Adrenal gland (tissue), 12 donors: ENCODE data around the gene IPO7. TPM values are rescaled to one million over a fixed set of nuclear protein-coding genes. Genes with fewer than 3 reads are reported as not detected.
"Not testable (repeated sequence)": the region's sequence is repeated elsewhere in the genome, so short reads cannot be mapped to it uniquely, and the experiment has no call there.

ENCODE experiments used
- DNase-seq, 7 donors: peaks; one replicate each; pipeline ENCODE4 v3.0.0-alpha.2; 2019 to 2020
- H3K27ac ChIP-seq, 5 donors: fragments of 200-600 bp; sonication (generic) in 4 of 5; 1 replicate in 3 of 5; 2 replicates in 2 of 5; pipeline versions ENCODE4 v1.5.1 to v1.8.0; 2016 to 2020; ENCODE audit warnings: mild to moderate bottlenecking in 1 of 5
- H3K27me3 ChIP-seq: fragments of 200-600 bp; 2 replicates; pipeline ENCODE4 v1.8.0; 2021
- H3K36me3 ChIP-seq, 2 donors: fragments of 200-600 bp; replicated peaks in 1 of 2; 1 replicate in 1 of 2; 2 replicates in 1 of 2; pipeline versions ENCODE4 v1.5.1 to v1.8.0; 2018 to 2022
- H3K4me1 ChIP-seq, 2 donors: fragments of 200-600 bp; replicated peaks in 1 of 2; 1 replicate in 1 of 2; 2 replicates in 1 of 2; pipeline versions ENCODE4 v1.5.1 to v1.8.0; 2018 to 2021
- H3K4me3 ChIP-seq, 4 donors: fragments of 200-600 bp; sonication (generic) in 3 of 4; one replicate each; pipeline ENCODE4 v1.5.1; 2016 to 2018
- H3K9me3 ChIP-seq, 3 donors: fragments of 200-600 bp; sonication (generic) in 1 of 3; replicated peaks in 1 of 3; 1 replicate in 2 of 3; 2 replicates in 1 of 3; pipeline versions ENCODE4 v1.5.1 to v1.8.0; 2016 to 2021
- POLR2A ChIP-seq, 2 donors: fragments of 450-650 bp; IDR thresholded peaks; one replicate each; pipeline ENCODE4 v1.6.1; 2017; ENCODE audit warnings: antibody characterized with exemption in 2 of 2, mild to moderate bottlenecking in 2 of 2, moderate library complexity in 1 of 2
- WGBS, 4 donors: extraction: QIAGEN DNeasy Blood & Tissue Kit in 2 of 4; methylation state at CpG; one replicate each; pipeline versions ENCODE4 v1.1.5 to v1.1.7; 2013 to 2017; 5-methylcytosine and 5-hydroxymethylcytosine counted together
- intact Hi-C, 2 donors: fragments of 100-400 bp; cut with DNase I; formaldehyde crosslinking; loops; one replicate each; pipeline versions ENCODE4 v1.14.1 to v1.15.0; 2022 to 2023
- polyA plus RNA-seq, 3 donors: library from polyadenylated mRNA; stranded (reverse); fragments of 200-250 nt in 2 of 3; fragments of 350-450 nt in 1 of 3; fragmentation: Illumina TruSeq in 1 of 3; extraction: RNeasy Lipid Tissue Mini Kit (QIAGEN cat#74804) in 1 of 3; gene quantifications; one replicate each; pipeline ENCODE4 v1.2.3, GENCODE V29; 2013 to 2014
- total RNA-seq, 9 donors: library from RNA; depleted of rRNA in 4 of 9; stranded (reverse); fragments of >200 nt in 4 of 9; fragments of 120-200 nt in 1 of 9; fragmentation: NEBNext Ultra II Directional in 1 of 9; extraction: Animal tissue kit (Norgen Biotek cat#: 25700) in 1 of 9; gene quantifications; one replicate each; pipeline versions ENCODE4 v1.1.0 to v1.2.4, GENCODE V29; 2013 to 2023
- TF ChIP-seq, protein P1 (sequence below), 6 experiments: fragments of 450-650 bp in 4 of 6; fragments of 200-600 bp in 2 of 6; sonication (generic) in 1 of 6; IDR thresholded peaks; 1 replicate in 5 of 6; 2 replicates in 1 of 6; pipeline versions ENCODE4 v1.5.1 to v1.8.0; 2016 to 2021; ENCODE audit warnings: antibody characterized with exemption in 6 of 6, mild to moderate bottlenecking in 2 of 6, moderate library complexity in 1 of 6
- donor health status: healthy with polysubstance abuse.
- donor health status: Bipolar disorder and iron deficiency.
- donor health status: DM: yes; HTN: yes; CAD: no.
- donor health status: DM: no; HTN: no; CAD: no.
- donor health status: DM: no; HTN: no; CAD: no.
- donor health status: DM: yes; HTN: yes; CAD: no.

The IPO7 gene
- total and polyA plus RNA-seq, 12 donors = 16.5 to 132 (median 77.5) TPM

DNA sequence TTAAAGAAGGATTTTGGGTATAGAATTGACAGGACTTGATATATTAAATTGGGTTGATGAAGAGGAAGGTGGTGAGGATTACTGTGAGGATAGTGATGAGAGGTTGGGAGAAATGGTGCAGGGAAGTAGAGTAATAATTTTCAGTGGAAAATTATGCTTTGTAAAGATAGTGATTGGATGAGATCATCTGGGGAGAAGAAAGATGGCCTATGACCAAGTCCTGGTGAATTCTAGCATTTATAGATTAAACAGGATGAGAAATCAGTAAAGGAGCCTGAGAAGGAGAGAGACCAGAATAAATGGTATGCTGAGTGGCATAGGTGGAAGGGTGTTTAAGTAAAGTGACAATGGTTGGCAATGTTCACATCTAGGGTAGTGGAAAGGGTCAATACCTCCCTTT is 15.0 kb downstream of the IPO7 start:
- no peaks in the 10 kb centered on the region for H3K9me3 ChIP-seq
- no peaks in the 10 kb centered on the region for H3K27me3 ChIP-seq
- intact Hi-C loops = no loop called here
- H3K36me3 ChIP-seq = peaks cover 0 to 8% of the 10 kb centered on the region in 2 donors
- H3K4me3 ChIP-seq = no peak overlapping the region
- TF ChIP-seq POLR2A (IDR thresholded peaks at IDR 0.05) = no peak
- TF ChIP-seq, protein P1, sequence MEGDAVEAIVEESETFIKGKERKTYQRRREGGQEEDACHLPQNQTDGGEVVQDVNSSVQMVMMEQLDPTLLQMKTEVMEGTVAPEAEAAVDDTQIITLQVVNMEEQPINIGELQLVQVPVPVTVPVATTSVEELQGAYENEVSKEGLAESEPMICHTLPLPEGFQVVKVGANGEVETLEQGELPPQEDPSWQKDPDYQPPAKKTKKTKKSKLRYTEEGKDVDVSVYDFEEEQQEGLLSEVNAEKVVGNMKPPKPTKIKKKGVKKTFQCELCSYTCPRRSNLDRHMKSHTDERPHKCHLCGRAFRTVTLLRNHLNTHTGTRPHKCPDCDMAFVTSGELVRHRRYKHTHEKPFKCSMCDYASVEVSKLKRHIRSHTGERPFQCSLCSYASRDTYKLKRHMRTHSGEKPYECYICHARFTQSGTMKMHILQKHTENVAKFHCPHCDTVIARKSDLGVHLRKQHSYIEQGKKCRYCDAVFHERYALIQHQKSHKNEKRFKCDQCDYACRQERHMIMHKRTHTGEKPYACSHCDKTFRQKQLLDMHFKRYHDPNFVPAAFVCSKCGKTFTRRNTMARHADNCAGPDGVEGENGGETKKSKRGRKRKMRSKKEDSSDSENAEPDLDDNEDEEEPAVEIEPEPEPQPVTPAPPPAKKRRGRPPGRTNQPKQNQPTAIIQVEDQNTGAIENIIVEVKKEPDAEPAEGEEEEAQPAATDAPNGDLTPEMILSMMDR (IDR thresholded peaks at IDR 0.05) = no peak
- DNase-seq = no peak
- H3K4me1 ChIP-seq = peaks cover 0 to 19% of the 10 kb centered on the region in 2 donors
- H3K27ac ChIP-seq = no peak overlapping the region

DNA sequence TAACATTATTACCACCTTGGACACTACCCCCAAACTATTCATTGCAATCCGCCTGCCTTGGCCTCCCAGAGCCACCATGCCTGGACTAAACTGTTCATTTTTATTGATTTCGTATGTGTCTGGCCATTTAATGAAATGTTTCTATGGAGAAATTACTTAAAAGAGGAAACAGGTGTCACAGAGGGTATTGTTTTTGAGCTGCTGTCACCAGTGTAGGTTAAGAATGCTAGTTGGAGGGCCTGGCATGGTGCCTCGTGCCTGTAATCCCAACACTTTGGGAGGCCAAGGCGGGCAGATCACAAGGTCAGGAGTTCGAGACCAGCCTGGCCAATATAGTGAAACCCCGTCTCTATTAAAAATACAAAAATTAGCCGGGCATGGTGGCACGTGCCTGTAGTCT is 17.4 kb downstream of the IPO7 start:
- H3K4me1 ChIP-seq, H3K27me3 ChIP-seq, H3K4me3 ChIP-seq, H3K27ac ChIP-seq, intact Hi-C loops, H3K9me3 ChIP-seq: not testable (repeated sequence)
- 64 to 82% (median 70%) methylated on average over 5 to 8 of the region's 8 CpGs for WGBS, 4 donors
- peaks cover 0 to 18% of the 10 kb centered on the region in 2 donors for H3K36me3 ChIP-seq
- peak in 1 of 7 donors; percentile 45 for DNase-seq

DNA sequence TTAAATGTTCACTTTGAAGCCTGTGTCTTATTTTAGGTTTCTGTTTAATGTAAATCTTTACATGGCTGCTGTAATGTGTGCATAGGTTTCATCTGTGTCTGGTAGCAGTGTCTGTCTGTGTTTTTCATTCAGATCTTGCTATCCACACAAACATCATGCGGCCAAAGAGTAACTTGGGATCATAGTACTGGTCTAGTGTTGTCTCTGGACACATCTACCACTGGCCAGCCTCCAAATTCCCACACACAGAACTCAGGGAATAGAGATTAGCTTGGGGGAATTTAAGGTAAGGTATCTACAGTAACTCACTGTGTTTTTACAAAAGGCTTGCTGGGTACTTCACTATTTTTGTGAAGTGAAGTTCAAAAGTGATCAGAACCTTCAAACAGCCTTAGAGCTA is 44.3 kb downstream of the IPO7 start:
- Histone ChIP-seq H3K27ac (no peak overlapping the region), H3K9me3 (no peaks in the 10 kb centered on the region), H3K27me3 (no peaks in the 10 kb centered on the region), H3K4me1 (no peaks in the 10 kb centered on the region), H3K36me3 (peaks cover 0 to 85% of the 10 kb centered on the region in 2 donors), H3K4me3 (no peak overlapping the region)
- no peak for TF ChIP-seq POLR2A (IDR thresholded peaks at IDR 0.05)
- TF ChIP-seq, protein P1 (IDR thresholded peaks at IDR 0.05) = no peak
- DNase-seq = no peak
- intact Hi-C loops = no loop called here
- WGBS, 4 donors = 73 to 88% (median 79%) methylated on average over 1 of the region's 1 CpG

DNA sequence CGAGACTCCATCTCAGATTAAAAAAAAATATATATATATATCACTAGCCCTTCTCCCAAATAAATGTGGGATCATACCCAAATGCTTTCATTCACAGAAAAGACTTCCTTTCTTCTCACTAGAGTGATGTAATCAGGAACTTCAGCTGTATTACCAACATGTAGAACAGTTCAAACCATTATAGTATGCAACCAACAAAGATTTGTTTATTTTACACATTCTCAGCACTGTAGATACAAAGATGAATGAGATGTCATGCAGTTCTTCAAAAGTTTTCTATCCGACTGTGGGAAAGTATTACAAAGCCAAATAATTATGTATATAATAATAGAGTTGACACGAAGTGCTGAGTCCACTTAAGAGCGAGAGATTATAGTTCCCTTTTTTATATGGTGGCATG is 54.2 kb downstream of the IPO7 start:
- intact Hi-C loops = no loop called here
- no peaks in the 10 kb centered on the region for H3K27me3 ChIP-seq
- H3K27ac ChIP-seq = no peak overlapping the region
- DNase-seq = no peak
- no peak overlapping the region for H3K4me3 ChIP-seq
- no peaks in the 10 kb centered on the region for H3K9me3 ChIP-seq
- WGBS, 4 donors = 84 to 88% (median 86%) methylated on average over 4 of the region's 4 CpGs
- no peak for TF ChIP-seq POLR2A (IDR thresholded peaks at IDR 0.05)
- TF ChIP-seq, protein P1 (IDR thresholded peaks at IDR 0.05) = no peak
- H3K4me1 ChIP-seq = no peaks in the 10 kb centered on the region
- peaks cover 0 to 96% of the 10 kb centered on the region in 2 donors for H3K36me3 ChIP-seq

DNA sequence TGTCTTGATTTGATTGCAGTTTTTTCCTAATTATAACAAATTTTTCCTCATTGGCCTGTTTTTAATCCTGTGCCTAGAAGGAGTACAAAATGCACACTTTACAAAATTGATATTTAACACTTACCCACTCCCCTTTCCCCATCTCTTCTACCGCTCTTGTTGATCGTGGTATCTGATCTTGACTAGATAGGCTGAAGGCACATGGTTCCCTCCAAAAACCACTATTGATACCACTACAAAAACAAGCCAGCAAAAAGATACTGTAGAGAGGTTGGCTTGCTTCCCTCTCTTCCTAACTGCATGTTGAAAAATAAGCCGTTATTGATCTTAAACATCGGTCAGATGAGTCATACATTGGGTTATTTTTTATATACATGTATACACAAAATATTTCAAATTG is 61.8 kb downstream of the IPO7 start:
- WGBS, 4 donors = 90 to 97% (median 94%) methylated on average over 4 of the region's 4 CpGs
- TF ChIP-seq, protein P1 (IDR thresholded peaks at IDR 0.05) = no peak
- TF ChIP-seq POLR2A (IDR thresholded peaks at IDR 0.05) = no peak

More for the DNA sequence above, 61.8 kb downstream of the IPO7 start:
- Histone ChIP-seq H3K36me3 (peaks cover 0 to 38% of the 10 kb centered on the region in 2 donors), H3K9me3 (no peaks in the 10 kb centered on the region), H3K27me3 (no peaks in the 10 kb centered on the region), H3K4me3 (no peak overlapping the region), H3K4me1 (no peaks in the 10 kb centered on the region), H3K27ac (no peak overlapping the region)
- intact Hi-C loops = no loop called here
- DNase-seq = no peak
